GM10266 (cell line): ENCODE results near the gene KIAA1217.

Experiments
- DNase-seq: peaks from one replicate; pipeline ENCODE4 v3.0.0; 2012; ENCODE audit errors: extremely low spot score
- TF ChIP-seq, protein P1 (sequence below): IDR thresholded peaks from 2 replicates; pipeline ENCODE4 v1.5.1; 2012; ENCODE audit warnings: mild to moderate bottlenecking, low read depth; ENCODE audit not compliant: control insufficient read depth, insufficient read depth; ENCODE audit errors: missing control alignments

The KIAA1217 gene

DNA sequence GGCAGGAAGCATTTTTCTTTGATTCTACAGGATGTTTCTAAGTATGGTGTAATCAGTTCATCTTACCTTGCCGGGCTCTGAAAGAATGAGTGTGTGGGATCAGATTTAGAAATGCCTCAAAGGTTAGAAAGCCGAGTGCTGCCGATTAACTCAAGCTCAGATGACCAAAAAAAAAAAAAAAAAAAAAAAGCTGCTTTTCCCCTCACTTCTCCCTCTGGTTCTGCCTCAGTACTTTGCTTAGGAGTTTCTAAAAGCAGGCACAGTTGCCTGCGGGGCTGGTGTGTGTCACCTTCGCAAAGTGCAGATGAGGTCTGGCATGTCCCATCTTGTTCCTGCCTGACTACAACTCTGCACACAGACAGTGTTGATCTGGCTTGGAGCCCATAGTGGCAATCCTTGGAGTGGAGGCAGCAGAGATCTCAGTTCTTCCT, 47.0 kb downstream of the KIAA1217 start:
- TF ChIP-seq, protein P1, sequence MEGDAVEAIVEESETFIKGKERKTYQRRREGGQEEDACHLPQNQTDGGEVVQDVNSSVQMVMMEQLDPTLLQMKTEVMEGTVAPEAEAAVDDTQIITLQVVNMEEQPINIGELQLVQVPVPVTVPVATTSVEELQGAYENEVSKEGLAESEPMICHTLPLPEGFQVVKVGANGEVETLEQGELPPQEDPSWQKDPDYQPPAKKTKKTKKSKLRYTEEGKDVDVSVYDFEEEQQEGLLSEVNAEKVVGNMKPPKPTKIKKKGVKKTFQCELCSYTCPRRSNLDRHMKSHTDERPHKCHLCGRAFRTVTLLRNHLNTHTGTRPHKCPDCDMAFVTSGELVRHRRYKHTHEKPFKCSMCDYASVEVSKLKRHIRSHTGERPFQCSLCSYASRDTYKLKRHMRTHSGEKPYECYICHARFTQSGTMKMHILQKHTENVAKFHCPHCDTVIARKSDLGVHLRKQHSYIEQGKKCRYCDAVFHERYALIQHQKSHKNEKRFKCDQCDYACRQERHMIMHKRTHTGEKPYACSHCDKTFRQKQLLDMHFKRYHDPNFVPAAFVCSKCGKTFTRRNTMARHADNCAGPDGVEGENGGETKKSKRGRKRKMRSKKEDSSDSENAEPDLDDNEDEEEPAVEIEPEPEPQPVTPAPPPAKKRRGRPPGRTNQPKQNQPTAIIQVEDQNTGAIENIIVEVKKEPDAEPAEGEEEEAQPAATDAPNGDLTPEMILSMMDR, result no peak
- no peak for DNase-seq

- no peak for DNase-seq
- TF ChIP-seq, protein P1, result no peak
Measured at GRCh38 chr10:24256619-24257107, 47.7 kb downstream of the KIAA1217 start.

GRCh38 chr10:24257588-24257987, 48.6 kb downstream of the KIAA1217 start:
- TF ChIP-seq, protein P1, result no peak
- no peak for DNase-seq

DNA sequence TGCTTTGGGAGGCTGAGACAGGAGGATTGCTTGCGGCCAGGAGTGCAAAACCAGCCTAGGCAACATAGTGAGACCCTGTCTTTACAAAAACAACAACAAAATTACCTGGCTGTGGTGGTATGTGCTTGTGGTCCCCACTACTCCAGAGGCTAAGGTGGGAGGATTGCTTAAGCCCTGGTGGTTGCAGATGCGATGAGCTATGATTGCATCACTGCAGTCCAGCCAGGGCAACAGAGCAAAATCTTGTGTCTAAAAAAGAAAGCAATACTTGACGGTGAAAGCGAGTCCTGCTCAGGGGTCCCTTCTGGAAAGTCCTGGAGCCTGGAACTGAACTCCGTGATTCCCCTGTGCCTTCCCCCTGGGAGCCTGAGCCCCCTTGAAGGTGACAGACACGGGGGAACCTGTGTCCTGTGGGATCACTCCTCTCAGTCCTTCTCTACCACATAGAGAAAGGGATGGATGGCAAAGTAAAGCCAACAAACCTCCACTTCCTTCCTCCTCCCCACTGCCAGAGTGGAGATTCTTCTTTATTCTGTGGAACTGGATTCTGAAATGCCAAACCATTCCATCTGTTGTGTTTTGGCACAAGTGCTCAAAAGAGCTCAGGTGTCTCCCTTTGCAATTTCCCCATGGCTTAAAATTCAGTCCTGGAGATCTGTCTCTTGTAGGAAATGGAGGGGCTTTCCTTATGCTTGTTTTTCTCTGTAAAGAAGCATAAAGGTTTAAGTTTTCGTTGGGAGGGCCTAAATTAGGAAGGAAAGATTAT, 50.6 kb downstream of the KIAA1217 start:
- DNase-seq, result no peak

GRCh38 chr10:24261627-24262026, 52.7 kb downstream of the KIAA1217 start:
- TF ChIP-seq, protein P1, result no peak
- DNase-seq, result no peak

More for the DNA sequence above, 50.6 kb downstream of the KIAA1217 start:
- TF ChIP-seq, protein P1, result no peak

DNA sequence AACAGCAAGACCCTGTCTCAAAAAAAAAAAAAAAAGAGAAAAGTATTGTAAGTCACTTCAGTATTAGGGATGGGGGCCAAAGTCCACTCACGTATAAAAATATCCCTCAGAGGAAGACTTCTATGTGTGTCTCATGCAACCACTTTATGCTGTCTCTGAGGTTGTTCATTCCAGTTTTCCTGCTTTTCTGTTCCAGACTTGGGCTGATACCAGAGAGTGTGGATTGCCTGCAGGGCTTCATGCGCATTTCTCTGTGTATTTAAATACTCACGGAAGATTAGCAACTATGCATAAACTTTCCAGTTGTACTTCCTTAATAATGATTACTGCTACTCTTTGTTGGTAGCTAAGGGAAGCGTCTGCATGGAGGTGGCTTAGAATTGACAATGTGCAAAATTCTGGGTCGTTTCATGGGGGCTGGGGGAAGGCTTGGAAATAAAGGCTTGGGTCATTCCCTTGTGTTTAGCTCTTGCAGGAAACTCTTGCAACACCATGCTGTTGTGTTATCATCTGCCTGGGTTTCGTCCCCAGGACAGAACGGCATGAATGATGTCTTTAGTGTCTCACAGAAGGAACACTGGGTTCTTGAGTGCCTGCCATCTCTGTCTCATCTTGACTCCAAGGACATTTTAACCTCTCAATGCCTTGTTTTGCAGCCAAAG, 54.1 kb downstream of the KIAA1217 start:
- no peak for DNase-seq
- TF ChIP-seq, protein P1, result no peak

GRCh38 chr10:24269476-24269875, 60.5 kb downstream of the KIAA1217 start:
- no peak for DNase-seq
- TF ChIP-seq, protein P1, result no peak
